Body of pancreas (tissue), 4 donors: Measurements from ENCODE around the gene GMEB2. TPM values are rescaled to one million over a fixed set of nuclear protein-coding genes. Genes with fewer than 3 reads are reported as not detected.

Source experiments
- ATAC-seq: fragments of 150-250 bp; one replicate; pipeline ENCODE4 v1.9.1; 2016
- DNase-seq, 4 donors: peaks; one replicate each; pipeline ENCODE4 v3.0.0-alpha.2; 2019
- H3K27ac ChIP-seq, 4 donors: fragments of 200-600 bp; sonication (generic); 1 replicate in 3 of 4; 2 replicates in 1 of 4; pipeline versions ENCODE4 v1.5.1 to v1.6.1; 2016 to 2019; ENCODE audit warnings: mild to moderate bottlenecking in 1 of 4, mixed read lengths in 1 of 4, moderate library complexity in 1 of 4
- H3K27me3 ChIP-seq, 2 donors: fragments of 200-600 bp; sonication (generic); one replicate each; pipeline ENCODE4 v1.6.0; 2016; ENCODE audit warnings: mild to moderate bottlenecking in 1 of 2
- H3K36me3 ChIP-seq, 2 donors: fragments of 200-600 bp; sonication (generic); replicated peaks in 1 of 2; 2 replicates each; pipeline ENCODE4 v1.5.1; 2016; ENCODE audit warnings: low read depth in 2 of 2; ENCODE audit not compliant: insufficient read depth in 1 of 2
- H3K4me1 ChIP-seq: fragments of 200-600 bp; sonication (generic); one replicate; pipeline ENCODE4 v1.6.0; 2016
- H3K4me3 ChIP-seq, 2 donors: fragments of 200-600 bp; sonication (generic); 1 replicate in 1 of 2; 2 replicates in 1 of 2; pipeline ENCODE4 v1.5.1; 2016 to 2019
- H3K9me3 ChIP-seq, 3 donors: fragments of 200-600 bp; sonication (generic); 1 replicate in 2 of 3; 2 replicates in 1 of 3; pipeline ENCODE4 v1.5.1; 2016
- POLR2A ChIP-seq, 3 donors: fragments of 450-650 bp; IDR thresholded peaks; one replicate each; pipeline ENCODE4 v1.6.1; 2016; ENCODE audit warnings: antibody characterized with exemption in 3 of 3, mild to moderate bottlenecking in 2 of 3
- WGBS, 2 donors: methylation state at CpG; one replicate each; pipeline ENCODE4 v1.1.5; 2017; 5-methylcytosine and 5-hydroxymethylcytosine counted together
- intact Hi-C: fragments of 100-400 bp; cut with DNase I; formaldehyde crosslinking; loops from one replicate; pipeline ENCODE4 v1.15.1; 2023
- total RNA-seq, 2 donors: library from RNA; depleted of rRNA; stranded (reverse); fragments of >200 nt; gene quantifications; one replicate each; pipeline ENCODE4 v1.1.0, GENCODE V29; 2016
- TF ChIP-seq, protein P1 (sequence below), 7 experiments: fragments of 450-650 bp in 4 of 7; fragments of 200-600 bp in 3 of 7; sonication (generic) in 3 of 7; IDR thresholded peaks; one replicate each; pipeline ENCODE4 v1.5.1; 2016 to 2019; ENCODE audit warnings: antibody characterized with exemption in 7 of 7

The GMEB2 gene
- total RNA-seq, 2 donors from 2014 or later, result 8.9 to 9.9 TPM

DNA sequence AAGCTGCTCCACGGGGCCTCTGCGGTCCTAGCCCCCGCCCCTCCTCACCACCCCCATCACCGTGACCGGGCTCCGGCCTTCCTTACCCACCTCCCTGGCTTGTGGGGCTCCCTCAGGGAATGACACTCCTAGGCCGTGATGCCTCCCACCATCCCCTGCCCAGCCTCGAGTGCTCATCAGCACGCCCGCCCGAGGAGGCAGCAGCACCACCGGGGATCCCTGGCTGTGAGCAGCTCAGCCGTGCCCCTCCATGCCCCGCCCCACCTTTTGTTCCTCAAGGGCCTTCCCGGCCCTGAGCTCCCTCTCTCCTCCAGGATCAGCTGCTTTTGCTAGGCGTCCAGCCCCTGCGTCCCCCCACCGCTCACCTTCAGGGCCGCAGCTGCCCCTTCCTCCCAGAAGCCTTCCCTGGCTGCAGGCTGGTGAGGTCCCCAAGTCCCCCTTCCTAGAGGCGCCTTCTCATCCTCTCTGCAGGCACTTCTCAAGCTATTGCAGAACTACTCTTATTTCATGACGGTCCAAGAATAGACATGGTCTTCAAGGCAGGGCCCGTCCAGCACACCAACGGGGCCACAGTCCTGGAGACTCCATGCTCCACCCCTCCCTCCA is 69.9 kb downstream of the GMEB2 start:
- intact Hi-C loops, result no loop called here
- WGBS, 2 donors, result 69 to 80% methylated on average over 18 to 20 of the region's 23 CpGs
- TF ChIP-seq, protein P1, sequence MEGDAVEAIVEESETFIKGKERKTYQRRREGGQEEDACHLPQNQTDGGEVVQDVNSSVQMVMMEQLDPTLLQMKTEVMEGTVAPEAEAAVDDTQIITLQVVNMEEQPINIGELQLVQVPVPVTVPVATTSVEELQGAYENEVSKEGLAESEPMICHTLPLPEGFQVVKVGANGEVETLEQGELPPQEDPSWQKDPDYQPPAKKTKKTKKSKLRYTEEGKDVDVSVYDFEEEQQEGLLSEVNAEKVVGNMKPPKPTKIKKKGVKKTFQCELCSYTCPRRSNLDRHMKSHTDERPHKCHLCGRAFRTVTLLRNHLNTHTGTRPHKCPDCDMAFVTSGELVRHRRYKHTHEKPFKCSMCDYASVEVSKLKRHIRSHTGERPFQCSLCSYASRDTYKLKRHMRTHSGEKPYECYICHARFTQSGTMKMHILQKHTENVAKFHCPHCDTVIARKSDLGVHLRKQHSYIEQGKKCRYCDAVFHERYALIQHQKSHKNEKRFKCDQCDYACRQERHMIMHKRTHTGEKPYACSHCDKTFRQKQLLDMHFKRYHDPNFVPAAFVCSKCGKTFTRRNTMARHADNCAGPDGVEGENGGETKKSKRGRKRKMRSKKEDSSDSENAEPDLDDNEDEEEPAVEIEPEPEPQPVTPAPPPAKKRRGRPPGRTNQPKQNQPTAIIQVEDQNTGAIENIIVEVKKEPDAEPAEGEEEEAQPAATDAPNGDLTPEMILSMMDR (IDR thresholded peaks at IDR 0.05), result no peak
- TF ChIP-seq POLR2A (IDR thresholded peaks at IDR 0.05), result no peak
- Histone ChIP-seq H3K4me1 (peaks cover 11% of the 10 kb centered on the region), H3K27me3 (no peaks in the 10 kb centered on the region), H3K36me3 (peaks cover 0 to 2% of the 10 kb centered on the region in 2 donors), H3K9me3 (no peaks in the 10 kb centered on the region), H3K4me3 (no peak overlapping the region), H3K27ac (no peak overlapping the region)
- ATAC-seq (no peak), DNase-seq (no peak)

DNA sequence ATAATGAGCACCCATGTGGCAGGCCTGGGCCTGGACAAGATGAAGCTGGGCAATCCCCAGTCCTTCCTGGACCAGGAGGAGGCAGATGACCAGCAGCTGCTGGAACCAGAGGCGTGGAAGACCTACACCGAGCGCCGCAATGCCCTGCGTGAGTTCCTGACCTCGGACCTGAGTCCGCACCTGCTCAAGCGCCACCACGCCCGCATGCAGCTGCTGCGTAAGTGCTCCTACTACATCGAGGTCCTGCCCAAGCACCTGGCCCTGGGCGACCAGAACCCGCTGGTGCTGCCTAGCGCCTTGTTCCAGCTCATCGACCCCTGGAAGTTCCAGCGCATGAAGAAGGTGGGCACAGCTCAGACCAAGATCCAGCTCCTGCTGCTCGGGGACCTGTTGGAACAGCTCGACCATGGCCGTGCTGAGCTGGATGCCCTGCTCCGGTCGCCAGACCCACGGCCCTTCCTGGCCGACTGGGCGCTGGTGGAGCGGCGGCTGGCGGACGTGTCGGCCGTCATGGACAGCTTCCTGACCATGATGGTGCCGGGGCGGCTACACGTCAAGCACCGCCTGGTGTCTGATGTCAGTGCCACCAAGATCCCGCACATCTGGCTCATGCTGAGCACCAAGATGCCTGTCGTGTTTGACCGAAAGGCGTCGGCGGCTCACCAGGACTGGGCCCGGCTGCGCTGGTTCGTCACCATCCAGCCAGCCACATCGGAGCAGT is 71.1 kb downstream of the GMEB2 start:
- peaks cover 0 to 2% of the 10 kb centered on the region in 2 donors for H3K36me3 ChIP-seq
- intact Hi-C loops, result no loop called here
- no peak overlapping the region for H3K4me3 ChIP-seq
- peaks cover 11% of the 10 kb centered on the region for H3K4me1 ChIP-seq
- H3K27me3 ChIP-seq, result no peaks in the 10 kb centered on the region
- TF ChIP-seq, protein P1 (IDR thresholded peaks at IDR 0.05), result no peak
- WGBS, 2 donors, result 81 to 93% methylated on average over 12 to 45 of the region's 45 CpGs
- ATAC-seq, result no peak
- no peak overlapping the region for H3K27ac ChIP-seq
- no peak for DNase-seq
- no peaks in the 10 kb centered on the region for H3K9me3 ChIP-seq

DNA sequence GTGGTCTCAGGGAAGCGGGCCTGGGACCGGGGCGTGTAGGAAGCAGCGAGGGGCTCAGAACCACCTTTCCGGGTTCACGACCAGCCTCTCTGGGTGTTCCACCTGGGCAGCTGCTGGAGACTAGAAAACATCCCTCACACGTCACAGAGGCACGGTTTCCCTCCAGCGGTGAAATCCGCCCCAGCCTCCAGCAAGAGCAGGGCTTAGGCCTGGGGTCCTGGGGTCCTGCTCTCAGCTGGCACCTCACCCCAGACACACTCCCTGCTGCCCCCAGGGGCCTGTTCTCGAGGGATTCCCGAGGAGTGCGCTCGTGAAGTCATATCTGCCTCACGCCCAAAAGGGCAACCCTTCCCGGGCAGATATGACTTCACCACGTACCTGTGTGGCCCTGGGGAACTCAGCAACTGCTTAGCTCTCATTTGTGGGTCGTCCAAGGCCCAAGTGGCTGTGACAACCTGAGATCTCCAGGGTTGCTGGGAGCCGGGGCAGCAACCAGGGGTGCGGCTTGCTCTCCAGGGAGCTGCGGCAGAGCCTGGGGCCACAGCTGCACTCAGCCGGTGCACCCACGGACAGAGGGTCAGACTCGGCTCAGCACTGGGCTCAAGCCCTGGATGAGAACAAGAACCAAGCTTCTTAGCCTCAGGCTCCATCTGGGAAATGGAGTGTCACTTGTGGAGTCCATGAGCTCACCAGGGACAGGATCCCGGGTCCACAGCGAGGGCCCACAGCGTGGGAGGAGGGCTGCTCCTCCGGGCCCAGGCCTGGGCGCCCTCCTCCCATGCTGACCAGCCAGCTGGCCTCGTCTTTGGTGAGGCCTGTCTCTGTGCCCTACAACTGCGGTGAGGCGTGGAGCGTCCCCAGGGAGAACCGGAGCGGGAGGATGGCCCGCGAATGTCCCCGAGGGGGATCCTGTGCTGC is 72.3 kb downstream of the GMEB2 start:
- no peaks in the 10 kb centered on the region for H3K27me3 ChIP-seq
- ATAC-seq, result no peak
- no peak for TF ChIP-seq POLR2A (IDR thresholded peaks at IDR 0.05)
- TF ChIP-seq, protein P1 (IDR thresholded peaks at IDR 0.05), result no peak
- 69 to 100% methylated on average over 2 to 33 of the region's 38 CpGs for WGBS, 2 donors
- peak in 1 of 4 donors; percentile 30 for DNase-seq
- no peaks in the 10 kb centered on the region for H3K9me3 ChIP-seq
- H3K36me3 ChIP-seq, result no peaks in the 10 kb centered on the region
- peaks cover 11% of the 10 kb centered on the region for H3K4me1 ChIP-seq
- no peak overlapping the region for H3K27ac ChIP-seq
- intact Hi-C loops, result no loop called here
- H3K4me3 ChIP-seq, result no peak overlapping the region

DNA sequence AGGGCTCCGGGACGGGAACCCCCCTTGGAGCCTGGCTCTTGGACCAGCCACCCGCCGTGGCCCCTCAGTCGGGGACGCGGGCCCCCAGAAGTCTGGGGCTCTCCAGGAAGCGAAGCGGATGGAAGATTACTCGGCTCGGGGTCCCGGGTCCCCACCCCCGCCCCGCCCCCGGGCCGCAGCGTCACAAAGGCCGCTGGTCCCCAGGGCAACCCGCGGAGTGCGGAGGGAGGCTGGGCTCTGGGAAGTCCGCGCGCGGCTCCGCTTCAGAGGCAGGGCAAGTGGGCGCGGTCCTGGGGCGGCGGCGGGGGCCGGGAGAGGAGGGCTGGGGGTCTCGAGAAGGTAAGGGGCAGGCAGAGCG is 73.0 kb downstream of the GMEB2 start, which contains the start of gene FNDC11:
TSS of gene FNDC11 (plus strand) at position 227 of the 358 bp plus-strand sequence. CDS start 1,505 bp downstream, outside the sequence.
- Histone ChIP-seq H3K27me3 (no peaks in the 10 kb centered on the region), H3K36me3 (no peaks in the 10 kb centered on the region), H3K27ac (no peak within 1 kb of the TSS), H3K9me3 (no peaks in the 10 kb centered on the region), H3K4me1 (peaks cover 11% of the 10 kb centered on the region), H3K4me3 (peak within 1 kb of the TSS; percentile 25 to 27)
- peak in 1 of 4 donors; percentile 43 for DNase-seq
- TF ChIP-seq, protein P1 (IDR thresholded peaks at IDR 0.05), result no peak
- TF ChIP-seq POLR2A (IDR thresholded peaks at IDR 0.05), result no peak
- WGBS, 2 donors, result 0 to 2% methylated on average over 1 to 32 of the region's 34 CpGs
- intact Hi-C loops, result no loop called here
- ATAC-seq, result peak; percentile 28
